Activated naive CD8-positive, alpha-beta T cell treated with anti-CD3 and anti-CD28 coated beads for 36 hours (primary cell): Measurements from ENCODE around the gene SIL1. TPM values are rescaled to one million over a fixed set of nuclear protein-coding genes. Genes with fewer than 3 reads are reported as not detected.
"Not testable (repeated sequence)": the region's sequence is repeated elsewhere in the genome, so short reads cannot be mapped to it uniquely, and the experiment has no call there.

Source experiments
- DNase-seq: peaks from one replicate; pipeline ENCODE4 v3.0.0; 2021
- H3K27ac Mint-ChIP-seq: one replicate; pipeline ENCODE4 v1.8.0; 2022; ENCODE audit warnings: mild to moderate bottlenecking, moderate library complexity, mixed read lengths
- H3K27me3 Mint-ChIP-seq: one replicate; pipeline ENCODE4 v1.8.0; 2022; ENCODE audit warnings: mild to moderate bottlenecking, mixed read lengths
- H3K36me3 Mint-ChIP-seq: one replicate; pipeline ENCODE4 v1.8.0; 2021; ENCODE audit warnings: mild to moderate bottlenecking, mixed read lengths
- H3K4me1 Mint-ChIP-seq: one replicate; pipeline ENCODE4 v1.8.0; 2021; ENCODE audit warnings: mixed read lengths
- H3K4me3 Mint-ChIP-seq: one replicate; pipeline ENCODE4 v1.8.0; 2022; ENCODE audit warnings: mild to moderate bottlenecking, moderate library complexity, mixed read lengths
- H3K9me3 Mint-ChIP-seq: one replicate; pipeline ENCODE4 v1.8.0; 2022; ENCODE audit warnings: mixed read lengths
- total RNA-seq, 2 experiments: library from RNA; stranded (reverse); gene quantifications; one replicate each; pipeline ENCODE4 v1.2.3, GENCODE V29; 2021

Gene SIL1
- total RNA-seq, 2 experiments from 2014 or later = 19.8 to 21.4 TPM

DNA sequence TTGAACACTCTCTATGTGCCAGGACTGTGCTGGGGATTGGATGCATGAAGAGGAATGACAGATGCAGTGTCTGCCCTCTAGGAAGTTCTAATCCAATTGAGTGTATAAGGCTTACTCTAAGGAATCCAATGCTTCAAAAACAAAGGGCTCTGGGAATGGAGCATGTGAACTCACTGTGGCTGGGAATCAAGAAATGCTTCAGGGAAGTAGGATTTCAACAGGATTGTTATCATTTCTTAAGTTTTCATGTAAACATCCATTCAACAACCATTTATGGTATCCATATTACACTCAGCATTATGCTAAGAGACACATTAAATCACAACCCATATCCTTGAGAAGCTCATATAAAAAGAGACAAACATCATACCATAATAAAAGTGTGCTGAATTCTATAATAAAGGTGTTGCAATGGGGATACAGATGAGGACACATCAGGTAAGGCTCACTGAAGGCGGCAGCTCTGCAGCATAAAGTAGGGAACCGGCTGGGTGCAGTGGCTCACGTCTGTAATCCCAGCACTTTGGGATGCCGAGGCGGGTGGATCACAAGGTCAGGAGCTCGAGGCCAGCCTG is 11.3 kb downstream of the SIL1 start:
- DNase-seq = no peak
- H3K27ac Mint-ChIP-seq = no peak overlapping the region
- H3K27me3 Mint-ChIP-seq = no peaks in the 10 kb centered on the region
- no peaks in the 10 kb centered on the region for H3K9me3 Mint-ChIP-seq
- H3K4me3 Mint-ChIP-seq = no peak overlapping the region
- peaks cover 13% of the 10 kb centered on the region for H3K36me3 Mint-ChIP-seq
- H3K4me1 Mint-ChIP-seq = peaks cover 19% of the 10 kb centered on the region

DNA sequence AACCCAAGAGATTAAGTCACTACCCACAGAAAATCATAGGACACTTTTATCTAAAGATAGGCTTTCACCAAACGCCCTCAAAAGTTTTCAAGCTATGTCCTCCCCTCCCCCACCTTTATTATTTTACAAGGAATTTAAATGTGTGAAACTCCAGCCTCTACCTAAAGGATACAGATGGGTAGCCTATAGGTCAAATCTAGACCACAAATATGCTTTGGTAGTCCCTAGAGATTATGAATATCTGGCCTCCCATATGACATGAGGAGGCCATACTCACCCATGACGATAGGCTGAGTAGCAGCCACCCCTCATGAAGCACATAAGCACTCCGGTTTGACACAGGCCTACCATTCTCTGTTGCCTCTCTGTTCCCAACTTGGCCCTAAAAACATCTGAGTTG is 11.9 kb downstream of the SIL1 start:
- no peaks in the 10 kb centered on the region for H3K27me3 Mint-ChIP-seq
- H3K4me1 Mint-ChIP-seq = peaks cover 19% of the 10 kb centered on the region
- no peak overlapping the region for H3K27ac Mint-ChIP-seq
- no peaks in the 10 kb centered on the region for H3K9me3 Mint-ChIP-seq
- DNase-seq = no peak
- H3K36me3 Mint-ChIP-seq = peaks cover 13% of the 10 kb centered on the region
- no peak overlapping the region for H3K4me3 Mint-ChIP-seq

DNA sequence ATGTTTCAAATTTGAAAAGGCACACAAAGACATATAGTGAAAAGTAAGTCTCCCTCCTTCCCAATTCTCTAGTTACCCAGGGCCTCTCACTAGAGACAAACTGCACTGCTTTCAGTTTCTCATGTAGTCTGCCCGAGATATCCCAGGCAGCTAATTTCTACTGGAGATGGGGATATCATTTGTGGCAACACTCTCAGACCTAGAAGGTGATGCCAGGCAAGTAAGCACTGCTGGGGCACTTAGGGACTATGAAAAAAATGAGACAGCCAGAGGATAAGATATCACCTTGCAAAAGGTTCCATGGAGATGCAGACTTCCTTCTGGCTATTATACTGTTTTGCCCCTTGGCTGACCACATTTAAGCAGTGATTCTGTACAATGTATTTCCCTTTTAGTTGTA is 12.6 kb downstream of the SIL1 start:
- DNase-seq = no peak
- Mint-ChIP-seq H3K4me1 (peaks cover 19% of the 10 kb centered on the region), H3K4me3 (no peak overlapping the region), H3K36me3 (peaks cover 13% of the 10 kb centered on the region), H3K27ac (no peak overlapping the region), H3K9me3 (no peaks in the 10 kb centered on the region), H3K27me3 (no peaks in the 10 kb centered on the region)

DNA sequence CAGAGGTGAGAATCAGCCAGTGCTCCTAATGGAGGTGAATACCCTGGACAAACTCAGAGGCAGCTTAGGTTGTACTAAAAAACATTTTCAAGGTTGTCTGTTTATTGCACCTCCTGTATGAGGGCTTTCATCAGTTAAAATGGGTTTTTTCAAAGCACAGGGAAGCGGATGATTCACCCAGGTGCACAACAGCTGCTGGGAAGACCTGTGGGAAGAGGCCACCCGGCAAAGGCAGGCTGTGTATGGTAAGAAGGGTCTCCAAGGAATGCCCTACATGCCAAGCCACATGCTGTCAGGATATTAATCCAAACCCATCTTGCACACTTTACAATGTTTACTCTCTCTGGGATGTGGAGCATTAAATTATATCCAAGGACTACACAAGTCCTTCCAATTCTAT is 14.7 kb downstream of the SIL1 start:
- Mint-ChIP-seq H3K27me3 (no peaks in the 10 kb centered on the region), H3K27ac (no peak overlapping the region)

DNA sequence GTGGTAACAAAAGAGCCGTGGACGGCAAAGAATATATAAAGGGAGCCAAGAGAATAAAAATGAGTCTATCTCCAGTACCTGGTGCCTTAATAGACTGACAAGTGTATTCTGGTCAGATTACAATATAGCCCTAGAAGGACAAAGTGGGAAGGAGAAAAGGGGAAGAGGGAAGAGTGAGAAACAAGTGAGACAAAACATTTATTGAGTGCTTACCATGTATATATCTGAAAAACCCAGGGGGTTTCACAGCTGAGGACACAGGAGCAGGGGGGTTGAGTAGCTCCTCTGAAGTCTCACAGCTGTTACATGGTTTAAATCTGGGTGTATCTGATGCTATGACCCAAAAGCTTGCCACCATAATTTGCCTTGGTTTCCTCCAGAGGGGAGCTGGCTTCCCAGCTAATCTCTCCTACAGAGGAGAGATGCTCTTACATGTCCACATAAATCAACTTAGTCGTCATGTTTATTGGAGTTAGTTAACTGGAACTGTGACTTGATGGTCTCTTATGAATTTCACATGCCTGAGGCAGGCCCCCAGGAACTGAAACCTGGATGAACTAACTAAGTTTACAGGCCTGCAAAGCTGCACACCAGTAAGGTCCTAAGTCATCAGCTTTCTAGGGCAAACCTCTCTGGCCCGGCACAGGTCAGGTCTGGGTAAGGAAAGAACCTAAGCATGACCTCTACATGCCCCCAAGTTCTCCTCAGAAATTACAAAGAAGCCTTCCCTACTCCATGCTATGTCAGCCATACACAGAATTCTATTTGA is 15.5 kb downstream of the SIL1 start:
- Mint-ChIP-seq H3K4me3 (no peak overlapping the region), H3K36me3 (peaks cover 12% of the 10 kb centered on the region), H3K9me3 (no peaks in the 10 kb centered on the region), H3K27ac (no peak overlapping the region), H3K4me1 (peaks cover 31% of the 10 kb centered on the region), H3K27me3 (no peaks in the 10 kb centered on the region)
- no peak for DNase-seq

More for the DNA sequence above, 14.7 kb downstream of the SIL1 start:
- Mint-ChIP-seq H3K36me3 (peaks cover 11% of the 10 kb centered on the region), H3K4me1 (peaks cover 28% of the 10 kb centered on the region), H3K4me3 (no peak overlapping the region), H3K9me3 (no peaks in the 10 kb centered on the region)
- DNase-seq = no peak

DNA sequence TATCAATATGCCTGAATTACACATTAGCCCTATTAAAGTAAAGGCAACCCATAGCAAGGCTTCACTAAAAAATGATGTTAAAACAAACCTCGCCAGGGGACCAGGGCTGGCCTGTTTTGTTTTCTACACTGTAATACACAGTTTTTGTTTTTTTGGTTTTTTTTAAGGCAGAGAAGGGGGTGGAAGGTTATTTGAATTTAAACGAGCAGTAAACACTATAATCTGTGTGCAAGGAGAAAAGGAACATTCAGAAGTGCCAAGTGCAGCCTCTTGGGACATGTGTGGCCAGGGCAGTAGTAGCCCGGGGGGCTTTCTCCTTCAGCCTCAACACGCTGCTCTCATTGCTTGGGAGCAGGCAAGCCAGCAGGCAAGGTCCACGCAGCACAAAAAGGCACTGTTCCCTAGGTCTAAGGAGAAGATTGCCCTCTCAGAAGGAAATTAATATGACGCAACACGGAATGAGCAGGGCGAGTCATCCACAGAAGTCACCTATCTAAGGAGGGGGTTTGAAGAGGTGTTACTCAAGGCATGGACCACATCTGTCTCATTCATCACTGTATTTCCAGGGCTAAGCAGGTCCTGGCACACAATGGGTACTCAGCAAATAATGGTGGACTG is 16.2 kb downstream of the SIL1 start:
- no peak overlapping the region for H3K4me3 Mint-ChIP-seq
- peaks cover 6% of the 10 kb centered on the region for H3K36me3 Mint-ChIP-seq
- H3K27me3 Mint-ChIP-seq = no peaks in the 10 kb centered on the region
- no peak for DNase-seq
- peaks cover 31% of the 10 kb centered on the region for H3K4me1 Mint-ChIP-seq
- H3K27ac Mint-ChIP-seq = no peak overlapping the region
- no peaks in the 10 kb centered on the region for H3K9me3 Mint-ChIP-seq

DNA sequence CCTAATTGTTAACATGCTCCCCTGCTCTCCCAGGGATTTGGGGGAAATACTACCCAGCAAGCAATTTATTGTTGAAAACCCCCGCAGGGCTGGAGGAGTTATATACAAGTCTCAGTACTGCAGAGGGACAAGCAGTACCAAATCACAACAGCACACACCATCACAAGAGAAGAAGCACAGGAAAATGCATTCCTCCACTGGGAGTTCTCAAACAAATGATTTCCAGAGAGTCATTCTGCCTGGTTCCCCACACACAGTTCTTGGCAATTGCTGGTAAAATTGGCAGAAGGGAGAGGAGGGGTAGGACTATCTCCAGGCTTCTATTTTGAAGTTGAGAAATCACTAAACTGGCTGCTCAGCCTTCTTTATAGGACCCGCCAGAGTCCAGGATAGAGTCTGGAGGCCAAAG is 16.8 kb downstream of the SIL1 start:
- Mint-ChIP-seq H3K9me3 (no peaks in the 10 kb centered on the region), H3K4me3 (no peak overlapping the region), H3K4me1 (peaks cover 30% of the 10 kb centered on the region), H3K27ac (no peak overlapping the region), H3K27me3 (no peaks in the 10 kb centered on the region), H3K36me3 (peaks cover 5% of the 10 kb centered on the region)
- no peak for DNase-seq

DNA sequence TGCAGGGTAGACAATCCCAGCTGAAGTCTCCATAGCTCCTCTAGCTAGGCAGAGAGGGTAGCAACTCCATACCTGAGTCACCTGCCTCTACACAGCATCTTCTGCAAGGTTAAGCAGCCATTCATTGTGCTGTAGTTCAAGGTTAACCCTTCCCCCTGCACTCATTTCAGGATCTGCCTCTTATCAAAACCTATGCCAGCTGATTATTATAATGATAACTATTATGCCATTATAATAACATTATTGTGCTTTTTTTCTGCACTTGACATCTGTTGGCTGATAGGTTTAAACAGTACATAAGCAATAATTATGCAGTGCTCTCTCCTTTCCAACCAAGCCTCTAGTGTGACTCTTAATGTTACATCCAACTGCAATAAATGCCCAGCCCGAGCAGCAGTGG is 17.3 kb downstream of the SIL1 start:
- no peak for DNase-seq
- peaks cover 5% of the 10 kb centered on the region for H3K36me3 Mint-ChIP-seq
- no peaks in the 10 kb centered on the region for H3K27me3 Mint-ChIP-seq
- no peak overlapping the region for H3K4me3 Mint-ChIP-seq
- H3K27ac Mint-ChIP-seq = no peak overlapping the region
- no peaks in the 10 kb centered on the region for H3K9me3 Mint-ChIP-seq
- peaks cover 27% of the 10 kb centered on the region for H3K4me1 Mint-ChIP-seq

DNA sequence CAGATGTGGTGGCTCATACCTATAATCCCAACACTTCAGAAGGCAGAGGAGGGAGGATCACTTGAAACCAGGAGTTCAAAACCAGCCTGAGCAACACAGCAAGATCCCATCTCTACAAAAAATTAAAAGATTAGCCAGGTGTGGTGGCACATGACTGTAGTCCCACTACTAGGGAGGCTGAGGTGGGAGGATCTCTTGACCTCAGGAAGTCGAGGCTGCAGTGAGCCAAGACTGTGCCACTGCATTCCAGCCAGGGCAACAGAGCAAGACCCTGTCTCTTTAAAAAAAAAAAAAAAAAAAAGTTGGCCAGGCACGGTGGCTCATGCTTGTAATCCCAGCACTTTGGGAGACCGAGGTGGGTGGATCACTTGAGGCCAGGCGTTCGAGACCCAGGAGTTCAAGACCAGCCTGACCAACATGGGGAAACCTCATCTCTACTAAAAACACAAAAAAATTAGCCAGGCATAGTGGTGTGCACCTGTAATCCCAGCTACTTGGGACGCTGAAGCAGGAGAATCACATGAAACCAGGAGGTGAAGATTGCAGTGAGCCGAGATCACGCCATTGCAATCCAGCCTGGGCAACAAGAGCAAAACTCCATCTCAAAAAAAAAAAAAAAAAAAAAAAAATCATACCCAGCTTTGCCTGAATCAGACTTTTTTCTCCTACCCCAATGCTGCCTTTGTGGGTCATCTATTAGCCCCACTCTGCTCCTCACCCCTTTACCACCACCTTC is 18.2 kb downstream of the SIL1 start:
- Mint-ChIP-seq H3K4me1 (peaks cover 20% of the 10 kb centered on the region), H3K36me3 (peaks cover 12% of the 10 kb centered on the region)
- H3K4me3 Mint-ChIP-seq, DNase-seq, H3K9me3 Mint-ChIP-seq, H3K27ac Mint-ChIP-seq, H3K27me3 Mint-ChIP-seq: not testable (repeated sequence)

DNA sequence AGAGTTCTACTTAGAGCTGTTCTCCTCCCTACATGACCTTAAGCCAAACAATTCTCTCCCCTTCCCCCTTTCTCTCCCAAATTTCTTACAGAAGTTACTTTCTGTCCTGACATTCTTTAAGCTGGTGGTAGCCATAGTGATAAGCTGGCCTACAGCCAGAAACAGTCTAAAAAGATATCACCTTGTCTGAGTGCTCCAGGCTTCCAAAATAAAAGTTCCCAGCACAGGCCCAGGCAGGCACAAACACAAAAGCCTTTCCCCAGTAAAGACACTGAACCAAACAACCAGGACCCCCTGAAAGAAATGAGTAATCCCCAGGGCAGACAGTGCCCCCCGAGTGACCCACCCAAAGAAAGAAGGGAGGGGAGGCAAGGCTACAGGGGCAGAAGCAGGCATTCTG is 19.2 kb downstream of the SIL1 start:
- no peak overlapping the region for H3K27ac Mint-ChIP-seq
- peaks cover 20% of the 10 kb centered on the region for H3K4me1 Mint-ChIP-seq
- no peak overlapping the region for H3K4me3 Mint-ChIP-seq
- H3K9me3 Mint-ChIP-seq = no peaks in the 10 kb centered on the region
- H3K27me3 Mint-ChIP-seq = no peaks in the 10 kb centered on the region
- H3K36me3 Mint-ChIP-seq = peaks cover 13% of the 10 kb centered on the region
- no peak for DNase-seq

DNA sequence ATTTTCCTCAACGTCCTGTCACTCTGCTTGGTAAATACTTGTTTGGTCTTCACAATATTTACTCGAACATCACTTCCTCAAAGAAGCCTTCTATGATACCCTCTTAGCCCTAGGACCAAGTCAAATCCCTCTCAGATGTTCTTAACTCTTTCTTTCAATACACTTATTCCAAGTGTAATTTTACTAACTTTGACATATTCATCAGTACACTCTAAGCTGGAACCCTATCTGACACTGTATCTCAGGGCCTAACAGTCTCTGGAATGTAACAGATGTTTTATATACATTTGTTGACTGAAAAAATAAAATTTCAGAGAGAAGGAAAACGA is 19.6 kb downstream of the SIL1 start:
- Mint-ChIP-seq H3K27ac (no peak overlapping the region), H3K36me3 (peaks cover 15% of the 10 kb centered on the region), H3K27me3 (no peaks in the 10 kb centered on the region), H3K4me1 (peaks cover 20% of the 10 kb centered on the region), H3K4me3 (no peak overlapping the region), H3K9me3 (no peaks in the 10 kb centered on the region)
- no peak for DNase-seq

DNA sequence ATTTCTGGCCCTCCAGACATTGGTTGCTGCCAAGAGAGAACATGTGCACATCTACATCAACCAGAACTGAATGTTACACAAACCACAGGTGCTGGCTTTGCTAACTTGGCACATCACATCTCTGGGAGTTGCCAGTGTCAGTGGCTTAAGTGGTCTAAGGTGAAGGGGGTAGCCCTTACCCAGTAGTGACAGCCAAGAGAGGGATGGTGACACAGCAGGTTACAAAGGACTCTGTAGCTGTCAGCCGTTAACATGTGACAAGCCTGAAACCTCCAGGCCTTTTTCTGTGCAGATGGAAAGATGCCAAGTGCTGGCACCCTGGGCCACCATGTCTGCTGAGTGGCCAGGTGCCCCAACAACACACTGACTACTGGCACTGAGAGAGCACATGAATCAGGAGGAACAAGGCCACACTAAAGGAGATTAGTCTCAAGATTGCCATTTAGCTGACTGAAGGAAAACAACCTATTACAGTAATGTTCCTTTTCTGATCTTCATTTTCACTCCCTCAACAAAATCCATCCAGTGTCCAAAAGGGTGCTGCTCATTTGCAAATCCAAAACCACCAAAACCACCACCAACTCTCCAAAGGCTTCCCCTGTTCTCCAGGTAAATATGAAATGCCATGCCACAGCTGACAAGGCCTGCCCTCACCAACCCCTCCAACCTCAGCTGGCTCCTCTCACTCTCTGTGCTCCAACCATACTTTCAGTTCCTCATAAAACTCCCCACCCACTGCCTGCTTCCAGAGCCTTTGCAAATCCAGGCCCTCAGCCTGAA is 20.2 kb downstream of the SIL1 start:
- H3K9me3 Mint-ChIP-seq = no peaks in the 10 kb centered on the region

DNA sequence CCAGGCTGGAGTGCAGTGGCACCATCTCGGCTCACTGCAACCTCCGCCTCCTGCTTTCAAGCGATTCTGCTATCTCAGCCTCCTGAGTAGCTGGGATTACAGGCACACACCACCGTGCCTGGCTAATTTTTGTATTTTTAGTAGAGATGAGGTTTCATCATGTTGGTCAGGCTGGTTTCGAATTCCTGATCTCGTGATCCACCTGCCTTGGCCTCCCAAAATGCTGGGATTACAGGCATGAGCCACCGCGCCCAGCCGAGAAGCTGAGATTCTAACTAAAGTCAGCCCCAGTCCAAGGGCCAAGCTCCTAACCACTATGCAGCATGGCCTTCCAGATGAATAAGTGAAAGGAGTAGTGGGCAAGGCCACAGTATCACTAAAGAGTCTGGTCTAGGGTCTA is 20.9 kb downstream of the SIL1 start:
- not testable (repeated sequence) for H3K27me3 Mint-ChIP-seq, H3K4me3 Mint-ChIP-seq, H3K9me3 Mint-ChIP-seq, H3K27ac Mint-ChIP-seq, DNase-seq
- Mint-ChIP-seq H3K4me1 (peaks cover 15% of the 10 kb centered on the region), H3K36me3 (peaks cover 21% of the 10 kb centered on the region)

More for the DNA sequence above, 20.2 kb downstream of the SIL1 start:
- Mint-ChIP-seq H3K4me1 (peaks cover 17% of the 10 kb centered on the region), H3K4me3 (no peak overlapping the region), H3K27ac (no peak overlapping the region), H3K27me3 (no peaks in the 10 kb centered on the region), H3K36me3 (peaks cover 16% of the 10 kb centered on the region)
- DNase-seq = no peak

DNA sequence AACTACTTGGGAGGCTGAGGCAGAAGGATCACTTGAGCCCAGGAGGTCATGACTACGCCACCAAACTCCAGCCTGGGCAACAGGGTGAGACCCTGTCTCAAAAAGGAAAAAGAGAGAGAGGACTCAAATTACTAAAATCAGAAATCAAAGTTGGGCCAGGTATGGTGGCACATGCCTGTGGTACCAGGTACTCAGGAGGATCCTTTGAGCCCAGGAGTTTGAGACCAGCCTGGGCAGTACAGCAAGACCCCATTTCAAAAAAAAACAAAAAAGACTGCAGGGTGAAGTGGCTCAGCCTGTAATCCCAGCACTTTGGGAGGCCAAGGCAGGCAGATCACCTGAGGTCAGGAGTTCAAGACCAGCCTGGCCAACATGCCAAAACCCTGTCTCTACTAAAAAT is 23.8 kb downstream of the SIL1 start:
- Mint-ChIP-seq H3K4me1 (peaks cover 12% of the 10 kb centered on the region), H3K36me3 (peaks cover 32% of the 10 kb centered on the region)
- not testable (repeated sequence) for H3K27ac Mint-ChIP-seq, H3K9me3 Mint-ChIP-seq, H3K4me3 Mint-ChIP-seq, H3K27me3 Mint-ChIP-seq, DNase-seq
